ENCODE measurements around the gene B3GNT4.
"Not testable (repeated sequence)": the region's sequence is repeated elsewhere in the genome, so short reads cannot be mapped to it uniquely, and the experiment has no call there.

The B3GNT4 gene

GRCh38 chr12:122189626-122190475 is 13.7 kb upstream of the B3GNT4 start:
- no peak for FAIRE-seq

- FAIRE-seq = no peak
Measured at GRCh38 chr12:122190842-122191668, 12.5 kb upstream of the B3GNT4 start.

- no peak for FAIRE-seq
Measured at GRCh38 chr12:122192441-122192840, 11.1 kb upstream of the B3GNT4 start.

- FAIRE-seq = no peak
Measured at GRCh38 chr12:122194804-122195203, 8.7 kb upstream of the B3GNT4 start.

GRCh38 chr12:122195405-122195804 is 8.1 kb upstream of the B3GNT4 start:
- FAIRE-seq = no peak

- FAIRE-seq = no peak
Measured at GRCh38 chr12:122197612-122197966, 5.9 kb upstream of the B3GNT4 start.

- FAIRE-seq = no peak
Measured at GRCh38 chr12:122199484-122200355, 3.8 kb upstream of the B3GNT4 start.

GRCh38 chr12:122200541-122201175 is 2.9 kb upstream of the B3GNT4 start:
- FAIRE-seq = no peak

- no peak for FAIRE-seq
Measured at GRCh38 chr12:122201381-122201780, 2.1 kb upstream of the B3GNT4 start.

GRCh38 chr12:122202017-122202416 is 1.5 kb upstream of the B3GNT4 start:
- no peak for FAIRE-seq

- FAIRE-seq = not testable (repeated sequence)
Measured at GRCh38 chr12:122202811-122203210, 698 bp upstream of the B3GNT4 start.

GRCh38 chr12:122204167-122205052 is 901 bp downstream of the B3GNT4 start:
- no peak for FAIRE-seq

GRCh38 chr12:122205053-122205925 is 1.8 kb downstream of the B3GNT4 start:
- no peak for FAIRE-seq

- no peak for FAIRE-seq
Measured at GRCh38 chr12:122206111-122206881, 2.8 kb downstream of the B3GNT4 start.

- FAIRE-seq = no peak
Measured at GRCh38 chr12:122206976-122207375, 3.5 kb downstream of the B3GNT4 start.

- no peak for FAIRE-seq
Measured at GRCh38 chr12:122207391-122207790, 3.9 kb downstream of the B3GNT4 start.

GRCh38 chr12:122208073-122208820 is 4.7 kb downstream of the B3GNT4 start:
- FAIRE-seq = no peak

GRCh38 chr12:122215771-122216170 is 12.3 kb downstream of the B3GNT4 start:
- no peak for FAIRE-seq

- FAIRE-seq = no peak
Measured at GRCh38 chr12:122216445-122216844, 12.9 kb downstream of the B3GNT4 start.
